Measurements from ENCODE around the gene TRAPPC12. TPM values are rescaled to one million over a fixed set of nuclear protein-coding genes. Genes with fewer than 3 reads are reported as not detected.

Gene TRAPPC12
- total RNA-seq, 4 donors from 2014 or later, result 93.0 to 198 (median 108) TPM

DNA sequence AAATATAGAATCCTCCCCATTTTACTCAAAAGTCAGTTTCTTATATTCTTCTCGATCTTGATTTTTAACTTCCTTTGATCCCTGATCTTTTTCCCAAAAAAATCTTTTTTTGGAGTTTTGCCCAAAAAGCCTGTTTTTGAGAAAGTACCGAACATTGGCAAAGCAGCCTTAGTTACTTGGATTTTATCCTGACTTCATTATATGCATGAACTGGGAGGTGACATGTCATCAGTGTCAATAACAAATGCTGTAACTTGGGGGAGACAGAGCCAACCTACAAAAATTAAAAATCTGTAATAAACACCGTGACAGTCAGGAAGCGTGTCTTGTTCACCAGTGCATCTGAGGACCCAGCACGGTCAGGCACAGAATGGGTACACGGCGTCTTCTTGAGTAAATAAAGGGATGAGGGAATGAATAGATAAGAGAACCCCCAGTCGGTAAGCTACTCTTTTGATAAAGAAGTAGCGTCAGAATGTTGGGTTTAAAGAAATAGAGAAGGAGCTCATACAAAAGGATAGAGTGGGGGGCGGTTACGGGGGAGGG is 24.9 kb downstream of the TRAPPC12 start:
- TF ChIP-seq, protein P1, sequence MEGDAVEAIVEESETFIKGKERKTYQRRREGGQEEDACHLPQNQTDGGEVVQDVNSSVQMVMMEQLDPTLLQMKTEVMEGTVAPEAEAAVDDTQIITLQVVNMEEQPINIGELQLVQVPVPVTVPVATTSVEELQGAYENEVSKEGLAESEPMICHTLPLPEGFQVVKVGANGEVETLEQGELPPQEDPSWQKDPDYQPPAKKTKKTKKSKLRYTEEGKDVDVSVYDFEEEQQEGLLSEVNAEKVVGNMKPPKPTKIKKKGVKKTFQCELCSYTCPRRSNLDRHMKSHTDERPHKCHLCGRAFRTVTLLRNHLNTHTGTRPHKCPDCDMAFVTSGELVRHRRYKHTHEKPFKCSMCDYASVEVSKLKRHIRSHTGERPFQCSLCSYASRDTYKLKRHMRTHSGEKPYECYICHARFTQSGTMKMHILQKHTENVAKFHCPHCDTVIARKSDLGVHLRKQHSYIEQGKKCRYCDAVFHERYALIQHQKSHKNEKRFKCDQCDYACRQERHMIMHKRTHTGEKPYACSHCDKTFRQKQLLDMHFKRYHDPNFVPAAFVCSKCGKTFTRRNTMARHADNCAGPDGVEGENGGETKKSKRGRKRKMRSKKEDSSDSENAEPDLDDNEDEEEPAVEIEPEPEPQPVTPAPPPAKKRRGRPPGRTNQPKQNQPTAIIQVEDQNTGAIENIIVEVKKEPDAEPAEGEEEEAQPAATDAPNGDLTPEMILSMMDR (IDR thresholded peaks at IDR 0.05), result no peak
- no peak for TF ChIP-seq POLR2A (IDR thresholded peaks at IDR 0.05)
- DNase-seq, result no peak
- Histone ChIP-seq H3K27ac (no peak overlapping the region), H3K4me1 (peaks cover 13 to 31% of the 10 kb centered on the region in 2 donors), H3K4me3 (replicated peaks in 1 of 3) (no peak overlapping the region), H3K9me3 (no peaks in the 10 kb centered on the region), H3K27me3 (no peaks in the 10 kb centered on the region), H3K36me3 (peaks cover 4 to 9% of the 10 kb centered on the region in 2 donors)
- intact Hi-C loops (cut with DNase I), result no loop called here
- WGBS, 2 donors, result 89% methylated on average over 11 of the region's 11 CpGs

DNA sequence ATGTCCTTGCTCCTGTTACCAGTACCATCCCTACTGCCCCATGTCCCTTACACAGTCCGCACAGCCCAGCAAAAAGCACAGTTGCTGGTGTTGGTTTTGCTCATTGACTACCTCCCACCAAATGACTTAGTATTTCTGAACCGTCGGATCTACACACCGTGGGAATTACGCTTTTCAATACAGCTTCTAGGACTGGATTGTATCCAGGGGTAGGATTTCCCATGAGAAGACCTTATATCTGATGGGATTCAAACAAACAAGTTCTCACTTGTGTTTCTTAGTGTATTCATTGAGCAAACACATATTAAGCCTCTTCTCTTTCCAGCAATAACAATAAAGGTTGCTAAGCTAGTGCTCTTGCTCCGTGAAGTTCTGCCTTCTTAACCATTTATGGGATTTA is 25.8 kb downstream of the TRAPPC12 start:
- Histone ChIP-seq H3K27me3 (no peaks in the 10 kb centered on the region), H3K36me3 (peaks cover 4 to 9% of the 10 kb centered on the region in 2 donors), H3K4me1 (peaks cover 13 to 29% of the 10 kb centered on the region in 2 donors), H3K9me3 (no peaks in the 10 kb centered on the region), H3K27ac (no peak overlapping the region), H3K4me3 (replicated peaks in 1 of 3) (no peak overlapping the region)
- TF ChIP-seq, protein P1 (IDR thresholded peaks at IDR 0.05), result no peak
- no peak for TF ChIP-seq POLR2A (IDR thresholded peaks at IDR 0.05)
- no peak for DNase-seq
- intact Hi-C loops (cut with DNase I), result no loop called here
- 54 to 75% methylated on average over 6 of the region's 6 CpGs for WGBS, 2 donors

DNA sequence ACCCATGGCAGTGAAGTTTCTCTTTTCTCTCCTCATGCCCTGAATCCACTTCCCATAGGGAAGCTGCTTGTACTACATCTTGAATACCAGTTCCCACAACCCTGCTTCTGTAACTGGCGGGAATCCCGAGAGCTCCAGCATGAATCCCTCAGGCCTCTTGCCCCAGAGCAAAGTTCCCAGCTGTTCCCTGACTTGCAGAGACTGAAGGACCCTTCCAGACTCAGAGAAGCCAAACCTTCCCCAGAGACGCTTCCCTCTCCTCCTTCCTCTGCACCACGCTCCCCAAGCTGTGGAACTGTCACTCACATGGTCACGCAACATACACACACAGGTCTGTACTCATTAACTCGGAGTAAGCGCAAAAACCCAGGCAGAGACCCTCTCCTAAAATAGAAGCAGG is 26.4 kb downstream of the TRAPPC12 start:
- whole genome bisulfite sequencing, 2 donors, result 91 to 95% methylated on average over 7 of the region's 7 CpGs

DNA sequence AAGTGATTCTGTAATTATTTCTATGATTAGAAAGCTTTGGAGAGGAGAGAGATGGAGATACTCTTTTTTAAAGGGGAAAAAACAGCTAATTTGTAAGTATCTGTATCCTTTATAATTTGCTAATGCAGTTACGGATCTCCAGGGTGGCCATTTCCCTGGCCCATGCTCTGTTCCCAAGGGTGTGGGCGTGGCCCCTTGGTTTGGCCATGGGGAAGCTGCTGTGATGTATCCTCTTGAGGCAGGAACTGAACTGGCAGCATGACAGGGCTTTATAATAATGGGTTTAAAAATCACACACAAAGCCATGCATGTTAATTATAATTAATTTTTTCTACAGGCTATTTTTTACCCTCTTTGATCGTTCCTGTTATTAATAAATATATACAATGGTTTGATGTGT is 27.0 kb downstream of the TRAPPC12 start:
- Histone ChIP-seq H3K27ac (no peak overlapping the region), H3K4me1 (peaks cover 13 to 28% of the 10 kb centered on the region in 2 donors), H3K4me3 (replicated peaks in 1 of 3) (no peak overlapping the region), H3K36me3 (peaks cover 4 to 9% of the 10 kb centered on the region in 2 donors), H3K27me3 (no peaks in the 10 kb centered on the region), H3K9me3 (no peaks in the 10 kb centered on the region)
- DNase-seq, result no peak
- WGBS, 2 donors, result 75 to 82% methylated on average over 3 of the region's 3 CpGs
- intact Hi-C loops (cut with DNase I), result no loop called here
- TF ChIP-seq, protein P1 (IDR thresholded peaks at IDR 0.05), result no peak
- no peak for TF ChIP-seq POLR2A (IDR thresholded peaks at IDR 0.05)

More for the DNA sequence above, 26.4 kb downstream of the TRAPPC12 start:
- no peak for TF ChIP-seq POLR2A (IDR thresholded peaks at IDR 0.05)
- TF ChIP-seq, protein P1 (IDR thresholded peaks at IDR 0.05), result no peak
- peaks cover 4 to 9% of the 10 kb centered on the region in 2 donors for H3K36me3 ChIP-seq
- intact Hi-C loops (cut with DNase I), result no loop called here
- H3K9me3 ChIP-seq, result no peaks in the 10 kb centered on the region
- no peak overlapping the region for H3K4me3 ChIP-seq (replicated peaks in 1 of 3)
- H3K27ac ChIP-seq, result peak overlapping the region in 2 of 3 donors; percentile 1 to 48
- H3K4me1 ChIP-seq, result peaks cover 13 to 28% of the 10 kb centered on the region in 2 donors
- no peaks in the 10 kb centered on the region for H3K27me3 ChIP-seq
- no peak for DNase-seq

DNA sequence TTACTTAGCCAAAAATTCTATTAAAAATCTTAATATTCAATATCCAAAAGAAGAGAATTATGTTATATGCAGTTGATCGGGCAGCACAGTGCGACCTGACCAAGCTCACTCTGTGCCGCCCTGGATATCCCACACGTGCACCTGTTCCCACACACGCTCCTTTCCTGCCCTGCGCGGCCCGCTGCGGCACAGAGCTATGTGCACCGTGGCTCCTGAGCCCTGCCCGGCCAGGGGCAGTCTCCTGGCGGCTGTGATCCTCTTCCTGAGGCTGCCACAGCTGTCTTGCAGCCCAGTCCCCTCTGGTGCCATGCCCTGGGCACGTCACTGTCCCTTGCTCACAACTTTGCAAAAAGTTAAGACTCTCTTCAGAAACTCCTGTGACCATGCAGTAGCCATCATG is 29.3 kb downstream of the TRAPPC12 start:
- Histone ChIP-seq H3K36me3 (no peaks in the 10 kb centered on the region), H3K4me1 (peaks cover 24 to 43% of the 10 kb centered on the region in 2 donors), H3K27me3 (no peaks in the 10 kb centered on the region), H3K27ac (no peak overlapping the region), H3K9me3 (no peaks in the 10 kb centered on the region), H3K4me3 (replicated peaks in 1 of 3) (no peak overlapping the region)
- TF ChIP-seq, protein P1 (IDR thresholded peaks at IDR 0.05), result no peak
- no peak for TF ChIP-seq POLR2A (IDR thresholded peaks at IDR 0.05)
- no peak for DNase-seq
- intact Hi-C loops (cut with DNase I), result no loop called here
- 96 to 97% methylated on average over 12 to 13 of the region's 13 CpGs for WGBS, 2 donors

All from thyroid gland (tissue), 4 donors.